Keratinocyte (primary cell): ENCODE measurements around the gene DCP1B.

Source experiments
- CTCF ChIP-seq, 3 experiments: IDR thresholded peaks in 1 of 3; conservative IDR thresholded peaks in 1 of 3; optimal IDR thresholded peaks in 1 of 3; 2 replicates in 2 of 3; 3 replicates in 1 of 3; pipeline versions ENCODE3 to v1.5.1; 2011; ENCODE audit warnings: low read length in 3 of 3, mild to moderate bottlenecking in 3 of 3, moderate library complexity in 2 of 3, control low read depth in 1 of 3, inconsistent platforms in 1 of 3; ENCODE audit not compliant: insufficient read depth in 2 of 3; ENCODE audit errors: extremely low read depth in 1 of 3
- EZH2 ChIP-seq: IDR thresholded peaks from one replicate; pipeline ENCODE4 v1.6.1; 2012; ENCODE audit warnings: inconsistent platforms, mild to moderate bottlenecking, low read length, moderate library complexity

- TF ChIP-seq CTCF (optimal IDR thresholded peaks at IDR 0.05 in 1 of 3, IDR thresholded peaks at IDR 0.05 in 1 of 3, conservative IDR thresholded peaks at IDR 0.05 in 1 of 3; ENCODE audit: extremely low read depth in 1 of 3, insufficient read depth in 2 of 3, low read length in 3 of 3) (no peak), EZH2 (no peak)
These were observed at the start of gene DCP1B for GRCh38 chr12:2004113-2004929.
